T follicular helper cell (primary cell): ENCODE measurements around the gene PDZD2.
A peak's percentile ranks its signal among the peaks of the same experiment; 100 is the strongest.
"Not testable (repeated sequence)": the region's sequence is repeated elsewhere in the genome, so short reads cannot be mapped to it uniquely, and the experiment has no call there.

ENCODE experiments used
- DNase-seq: peaks from one replicate; pipeline ENCODE4 v3.0.0-alpha.2; 2020; ENCODE audit warnings: low read depth
- total RNA-seq, 2 experiments: gene quantifications; one replicate each; lab custom pipeline; 2026; lab: John Stamatoyannopoulos, UW

The PDZD2 gene
- 0.78 to 3.1 reads per million in 2 experiments for total RNA-seq

DNA sequence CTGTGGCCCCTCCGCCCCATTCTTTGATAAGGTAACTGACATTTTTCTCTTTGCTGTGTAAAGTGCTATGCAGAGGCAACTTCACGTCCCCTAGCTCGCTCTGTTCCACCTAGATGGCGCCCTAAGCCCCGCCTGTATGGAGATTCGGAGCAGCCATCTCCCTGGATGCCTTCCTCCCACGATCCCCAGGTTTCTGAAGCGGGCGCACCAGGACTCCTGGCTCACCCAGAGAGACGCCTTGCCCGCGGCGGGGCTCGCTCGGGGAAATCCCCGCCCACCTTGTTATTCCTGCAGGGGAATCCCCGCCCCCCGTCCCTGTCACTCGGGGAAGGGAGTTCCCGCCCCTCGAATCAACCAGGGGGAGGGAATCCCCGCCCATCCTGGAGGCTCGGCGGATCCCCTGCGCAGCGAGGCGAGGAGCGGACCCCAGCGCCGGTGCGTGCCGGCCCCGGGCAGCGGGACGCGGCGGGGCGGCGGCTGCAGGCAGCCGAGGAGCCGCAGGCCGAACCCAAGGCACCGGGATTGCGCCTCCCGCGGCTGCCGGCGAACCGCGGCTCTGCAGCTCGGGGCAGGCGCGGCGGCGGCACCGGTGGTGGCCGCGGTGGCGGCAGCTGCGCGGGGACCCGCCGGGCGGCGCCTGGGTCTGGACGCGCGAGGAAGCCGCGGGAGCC, at the start of gene PDZD2:
Gene PDZD2, plus strand, starts transcription at position 384 of the 671 bp plus-strand sequence.
- peak; percentile 56 for DNase-seq

DNA sequence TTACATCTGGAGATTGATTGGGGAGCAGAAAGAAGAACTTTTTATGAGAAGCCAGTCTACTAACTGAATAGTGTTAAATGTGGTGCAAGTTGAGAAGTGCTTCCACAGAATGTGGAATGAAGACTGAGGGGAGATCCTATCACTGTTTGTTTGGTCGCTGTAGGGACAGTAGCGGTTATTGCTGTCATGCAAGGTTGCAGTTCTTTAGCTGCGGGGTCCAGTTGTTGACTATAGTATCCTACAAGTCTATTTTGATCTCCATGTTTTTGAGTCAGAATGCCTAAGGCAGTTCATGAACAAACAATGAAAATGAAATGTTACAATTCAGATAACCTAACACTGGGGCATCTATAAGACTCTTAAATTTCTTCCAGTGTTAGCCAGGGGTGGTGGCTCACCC, 45.3 kb upstream of the PDZD2 start:
- DNase-seq: no peak

DNA sequence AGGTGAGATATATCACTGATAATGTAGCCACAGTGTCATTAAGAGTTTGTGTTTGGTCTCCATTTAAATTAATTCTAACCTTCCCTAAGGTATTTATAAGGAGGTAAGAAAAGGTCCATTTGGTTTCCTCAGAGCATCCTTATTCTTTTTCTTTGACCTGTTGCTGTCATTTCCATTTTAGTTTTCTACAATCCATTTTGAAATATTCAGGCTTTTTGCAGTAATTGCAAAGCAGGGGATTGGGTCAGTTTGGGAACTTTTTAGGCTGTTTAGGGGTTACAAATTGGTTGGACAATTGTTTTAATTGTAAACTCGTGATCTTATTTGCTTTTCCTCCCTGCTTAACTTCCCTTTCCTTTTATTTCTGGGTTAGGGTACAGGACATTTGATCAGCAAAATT, 42.6 kb upstream of the PDZD2 start:
- no peak for DNase-seq

DNA sequence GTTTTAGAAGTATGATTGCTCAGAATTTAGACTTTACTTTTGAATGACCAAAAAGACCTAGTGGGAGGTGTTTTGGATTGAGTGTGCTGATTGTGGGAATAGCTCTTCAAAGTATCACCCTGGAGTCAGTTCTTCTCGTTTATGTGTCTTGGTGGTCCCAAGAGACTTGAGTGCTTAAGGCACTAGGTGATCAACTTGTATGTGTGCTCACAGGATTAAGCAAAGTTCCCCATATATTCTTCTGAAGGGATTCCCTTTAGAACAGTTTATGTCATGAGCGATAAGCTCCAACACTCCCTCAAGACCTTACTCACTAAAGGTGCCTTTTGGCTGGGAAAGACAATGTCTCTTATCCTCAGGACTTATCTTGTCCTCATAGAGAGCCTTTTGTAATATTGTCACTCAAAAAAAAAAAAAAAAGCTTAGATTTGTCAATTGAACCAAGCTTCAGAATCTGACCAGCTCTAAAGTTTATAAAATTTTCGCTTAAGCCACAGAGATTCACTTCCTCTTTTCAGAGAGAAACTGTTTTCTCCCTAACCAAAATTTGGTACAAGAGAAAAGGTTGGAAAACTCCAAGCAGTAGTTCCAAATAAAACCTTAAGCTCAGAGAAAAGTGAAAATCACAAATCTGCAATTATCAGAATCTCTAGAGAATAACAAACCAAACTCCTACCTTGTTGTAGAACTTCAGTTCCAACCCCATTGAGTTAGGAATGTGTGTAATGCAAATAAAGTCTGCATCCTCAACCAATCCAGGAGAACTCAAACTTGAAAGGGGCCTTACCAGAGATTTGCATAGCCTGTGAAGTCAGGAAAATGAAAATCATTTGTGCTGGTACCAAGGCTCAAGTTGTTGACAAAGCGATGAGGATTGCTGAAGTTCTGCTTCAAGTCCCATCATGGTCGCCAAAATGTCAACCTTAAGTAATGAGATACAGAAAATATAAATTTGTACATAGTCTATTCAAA, 40.0 kb upstream of the PDZD2 start:
- no peak for DNase-seq

DNA sequence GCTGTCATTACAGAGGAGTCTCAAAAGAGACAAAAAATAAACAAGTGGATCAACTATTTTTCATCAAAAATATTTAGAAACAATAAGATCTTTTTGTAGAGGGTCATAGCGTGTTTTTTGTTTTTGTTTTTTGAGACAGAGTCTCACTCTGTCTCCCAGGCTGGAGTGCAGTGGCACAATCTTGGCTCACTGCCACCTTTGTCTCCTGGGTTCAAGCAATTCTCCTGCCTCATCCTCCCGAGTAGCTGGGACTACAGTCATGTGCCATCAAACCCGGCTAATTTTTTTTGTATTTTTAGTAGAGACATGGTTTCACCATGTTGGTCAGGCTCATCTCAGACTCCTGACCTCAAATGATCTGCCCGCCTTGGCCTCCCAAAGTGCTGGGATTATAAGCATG, 36.6 kb upstream of the PDZD2 start:
- not testable (repeated sequence) for DNase-seq

DNA sequence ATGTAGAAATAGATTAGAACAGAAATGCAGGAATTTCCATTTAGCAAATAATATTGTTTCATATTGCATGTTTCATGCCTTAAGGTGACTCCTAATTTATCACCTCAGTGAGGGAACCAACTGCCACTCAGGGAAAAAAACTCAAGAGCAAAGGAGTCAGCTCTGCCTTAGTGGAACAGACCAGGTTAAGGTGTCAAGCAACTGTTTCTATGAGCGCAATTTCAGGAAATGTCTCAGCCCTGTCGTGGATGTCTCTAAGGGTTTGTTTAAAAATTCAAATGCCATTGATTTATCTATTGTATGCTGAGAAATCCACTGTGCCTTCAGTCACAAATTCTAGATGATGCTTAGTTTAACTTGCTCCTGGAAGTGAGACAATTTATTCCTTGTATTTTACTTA, 34.7 kb upstream of the PDZD2 start:
- DNase-seq: no peak

DNA sequence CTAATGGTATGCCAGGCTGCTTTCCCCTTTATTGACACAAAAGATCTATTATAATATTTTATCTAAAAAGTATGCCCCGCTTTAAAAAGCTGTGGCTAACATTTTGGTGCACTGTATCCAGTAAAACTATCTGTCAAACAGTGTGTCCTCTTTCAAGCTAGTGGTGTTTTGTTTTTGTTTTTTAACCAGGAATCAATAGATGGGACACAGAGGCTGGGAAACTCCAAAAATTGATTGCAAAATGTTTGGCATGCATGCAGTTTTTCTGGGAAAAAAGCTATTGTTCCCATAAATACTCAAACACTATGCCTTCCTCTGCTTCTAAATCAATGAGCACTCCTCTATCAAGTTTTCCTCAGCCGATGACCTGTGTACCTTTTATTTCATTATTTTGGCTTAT, 34.3 kb upstream of the PDZD2 start:
- DNase-seq: no peak

DNA sequence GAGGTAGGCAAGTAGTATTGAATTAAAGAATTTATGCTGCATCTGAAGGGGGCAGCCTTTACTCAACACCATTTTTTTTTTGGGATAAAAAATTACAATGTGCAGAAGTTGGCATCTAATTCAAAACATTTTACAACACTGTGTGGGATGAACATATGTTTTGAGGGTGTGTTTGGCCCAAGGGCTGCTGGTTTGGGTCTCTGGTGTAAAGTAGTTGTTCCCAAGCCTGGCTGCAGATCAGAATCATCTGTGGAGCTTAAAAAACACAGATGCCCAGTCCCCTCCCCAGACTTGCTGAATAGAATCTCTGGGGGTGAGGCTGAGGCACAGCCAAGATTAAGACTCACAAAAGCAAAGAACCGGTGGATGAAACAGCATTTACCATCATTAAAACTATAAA, 33.0 kb upstream of the PDZD2 start:
- DNase-seq: no peak

DNA sequence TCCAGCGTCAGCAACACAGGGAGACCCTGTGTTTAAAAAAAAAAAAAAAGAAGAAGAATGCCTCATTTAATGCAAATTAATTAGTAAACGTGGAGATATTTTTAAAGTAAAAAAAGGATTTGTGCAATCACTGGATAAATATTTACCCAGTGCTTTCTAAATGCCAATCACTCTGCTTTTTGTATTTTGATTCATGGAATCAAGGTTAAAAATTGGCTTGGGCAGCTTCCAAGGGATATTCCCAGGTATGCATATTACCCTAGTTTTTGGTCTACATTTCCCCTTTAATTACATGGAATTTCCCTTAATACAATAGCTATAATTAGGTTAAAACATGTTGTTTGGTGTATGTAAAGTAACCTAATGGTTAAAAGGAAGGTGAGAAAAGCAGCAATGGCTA, 31.4 kb upstream of the PDZD2 start:
- DNase-seq: no peak

DNA sequence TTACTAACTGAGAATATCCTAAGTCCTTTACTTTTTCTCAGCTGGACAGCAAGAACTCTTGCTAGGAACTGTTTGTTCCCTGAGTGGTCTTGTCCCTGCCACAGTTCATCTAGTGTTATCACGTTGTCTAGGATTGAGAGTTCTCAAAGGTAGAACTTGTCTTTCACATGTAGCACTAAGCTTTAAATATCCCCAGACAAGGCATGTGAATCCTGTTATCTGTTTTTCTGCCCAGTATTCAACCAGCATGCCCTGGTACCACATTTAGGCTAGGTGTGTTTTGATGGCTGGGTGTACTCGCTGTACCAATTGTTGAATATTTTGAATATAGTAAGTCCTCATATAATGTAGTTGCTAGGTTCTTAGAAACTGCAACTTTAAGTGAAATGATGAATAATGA, 27.9 kb upstream of the PDZD2 start:
- DNase-seq: no peak

DNA sequence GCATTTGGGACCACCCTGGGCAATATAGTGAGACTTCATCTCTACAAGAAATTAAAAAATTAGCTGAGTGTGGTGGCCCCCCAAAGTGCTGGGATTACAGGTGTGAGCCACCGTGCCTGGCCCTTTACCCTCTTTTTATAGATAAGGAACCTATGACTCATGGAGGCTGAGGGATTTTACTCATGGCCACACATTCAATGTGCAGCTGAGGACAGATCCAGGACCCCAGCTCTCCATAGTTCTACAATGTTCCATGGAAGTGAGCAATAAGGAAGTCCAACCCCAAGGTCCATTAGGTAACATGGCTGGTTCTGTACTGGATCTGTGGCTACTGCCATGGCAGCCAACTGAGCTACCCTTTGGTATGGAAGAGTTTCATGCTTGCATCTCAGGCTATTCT, 25.3 kb upstream of the PDZD2 start:
- no peak for DNase-seq

DNA sequence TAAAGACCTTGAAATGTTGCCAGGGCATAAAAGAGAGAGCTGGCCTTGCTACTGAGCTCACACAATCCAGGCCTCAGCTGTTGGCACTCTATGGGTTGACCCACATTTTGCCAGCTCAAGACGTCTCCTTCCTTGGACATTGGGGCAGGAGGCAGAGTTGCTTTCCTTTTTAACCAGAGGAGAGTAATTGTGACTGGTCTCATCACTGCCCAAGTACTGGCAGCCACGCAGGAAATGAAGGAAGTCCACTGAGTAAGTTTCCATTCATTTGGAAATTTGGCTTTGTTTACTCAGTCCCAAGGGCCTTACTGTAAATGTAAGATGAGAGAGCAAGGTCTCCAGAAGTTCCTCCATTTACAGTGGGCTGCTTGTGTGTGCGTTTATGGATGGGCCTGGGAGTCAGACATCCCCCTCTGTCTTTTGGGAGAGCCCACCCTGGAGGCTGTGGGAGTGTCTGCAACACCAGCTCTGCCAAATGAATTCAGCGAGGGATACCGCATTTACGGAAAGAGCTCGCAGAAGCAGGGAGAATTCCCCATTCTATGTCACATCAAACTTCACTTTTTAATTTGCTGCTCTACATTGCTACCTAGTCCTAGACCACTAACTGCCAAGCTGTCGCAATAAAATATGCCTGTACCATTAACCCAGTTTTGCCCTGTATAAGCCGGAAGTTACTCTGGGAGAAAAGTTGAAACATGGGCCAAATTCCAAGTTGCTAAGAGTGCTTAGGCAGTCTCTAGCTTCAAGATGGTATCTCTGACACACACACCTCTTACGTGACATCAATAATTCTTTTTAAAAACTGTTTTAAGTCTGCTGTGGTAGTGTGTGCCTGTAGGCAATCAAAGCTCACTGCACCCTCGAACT, 24.5 kb upstream of the PDZD2 start:
- no peak for DNase-seq

DNA sequence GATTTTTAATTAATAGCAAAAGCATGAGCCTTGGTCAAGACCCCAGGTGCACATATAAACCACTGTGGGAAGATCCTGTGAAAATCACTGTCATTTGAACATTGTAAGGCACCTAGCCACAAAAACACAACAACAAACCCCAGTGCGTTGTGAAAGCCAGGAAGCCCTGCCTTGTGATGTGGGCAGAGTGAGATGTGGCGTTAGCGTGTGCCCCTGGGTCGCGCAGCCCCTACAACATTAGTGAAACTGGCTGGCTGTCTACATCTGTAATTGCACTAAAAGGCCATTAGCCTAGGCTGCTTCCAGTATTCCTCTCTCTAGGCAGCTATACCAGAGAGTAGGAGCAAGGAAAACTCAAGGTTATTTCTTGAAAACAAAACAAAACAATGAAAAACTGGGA, 21.1 kb upstream of the PDZD2 start:
- DNase-seq: no peak

DNA sequence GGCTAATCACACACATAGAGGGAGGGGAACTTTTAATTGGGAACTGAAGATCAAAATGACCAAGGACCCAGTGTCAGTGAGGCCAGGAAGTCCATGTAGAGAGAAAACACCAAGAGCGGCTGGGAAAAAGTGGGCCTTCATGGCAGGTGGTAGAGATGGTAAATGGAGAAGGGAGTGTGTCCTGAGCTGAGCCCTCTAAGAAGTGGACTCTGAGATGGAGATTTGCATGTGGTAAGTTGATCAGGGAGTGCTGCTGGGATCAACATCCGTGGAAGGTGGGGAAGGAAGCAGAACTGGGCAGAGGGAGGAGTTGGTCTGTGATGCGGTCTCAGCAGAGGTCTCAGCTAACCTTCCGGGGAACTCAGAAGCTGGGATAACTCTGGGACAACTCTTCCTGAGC, 18.9 kb upstream of the PDZD2 start:
- DNase-seq: no peak

DNA sequence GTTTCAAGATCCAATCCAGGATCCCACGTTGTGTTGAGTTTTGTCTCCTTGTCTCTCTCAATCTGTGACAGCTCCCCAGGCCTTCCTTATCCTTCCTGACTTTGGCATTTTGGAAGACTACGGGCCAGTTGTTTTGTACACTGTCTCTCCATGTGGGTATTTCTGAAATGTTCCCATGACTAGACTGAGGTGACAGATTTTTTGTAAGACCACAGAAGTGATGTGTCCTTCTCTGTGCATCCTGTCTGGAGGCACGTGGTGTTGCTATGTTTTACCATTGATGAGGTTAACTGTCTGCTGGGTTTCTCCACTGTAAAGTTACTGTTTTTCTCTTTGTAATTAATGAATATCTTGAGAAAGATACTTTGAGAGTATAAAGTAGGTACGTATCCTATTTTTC, 15.7 kb upstream of the PDZD2 start:
- DNase-seq: no peak

DNA sequence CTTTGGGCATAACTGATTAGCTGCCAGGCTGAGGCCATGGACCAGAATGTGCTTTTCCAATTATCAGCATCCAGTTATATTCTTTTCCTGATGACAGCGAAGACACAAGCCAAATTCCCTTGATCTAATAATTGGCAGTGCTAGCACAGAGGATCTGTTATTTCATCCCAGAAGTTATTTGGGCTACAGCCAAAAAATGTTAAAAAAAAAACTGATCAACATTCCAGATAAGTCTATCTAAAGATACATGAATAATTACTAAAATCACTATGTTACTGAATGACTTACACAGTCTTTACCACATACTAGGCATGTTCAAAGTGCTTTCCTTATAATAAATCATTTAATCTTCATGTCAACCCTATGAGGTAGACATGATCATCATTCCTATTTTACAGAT, 13.5 kb upstream of the PDZD2 start:
- no peak for DNase-seq

DNA sequence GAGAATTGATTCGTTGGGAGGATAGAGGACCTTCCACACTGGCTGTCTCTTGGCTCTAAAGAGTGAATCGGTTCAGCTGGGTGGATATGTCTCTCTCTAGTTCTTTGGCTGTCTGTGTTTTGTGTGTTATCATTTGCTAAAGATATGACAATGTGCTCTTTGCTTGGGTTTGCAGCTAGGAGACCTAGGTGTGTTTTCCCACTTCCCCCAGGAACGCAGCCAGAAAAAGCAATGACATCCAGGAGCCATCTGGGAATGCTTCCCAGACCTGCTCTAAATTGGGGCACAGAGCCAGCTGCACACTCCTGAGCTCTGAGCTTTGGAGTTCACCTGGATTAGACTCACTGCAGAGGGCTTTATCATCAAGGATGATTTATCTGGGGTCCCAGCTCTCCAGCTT, 12.8 kb upstream of the PDZD2 start:
- DNase-seq: no peak

DNA sequence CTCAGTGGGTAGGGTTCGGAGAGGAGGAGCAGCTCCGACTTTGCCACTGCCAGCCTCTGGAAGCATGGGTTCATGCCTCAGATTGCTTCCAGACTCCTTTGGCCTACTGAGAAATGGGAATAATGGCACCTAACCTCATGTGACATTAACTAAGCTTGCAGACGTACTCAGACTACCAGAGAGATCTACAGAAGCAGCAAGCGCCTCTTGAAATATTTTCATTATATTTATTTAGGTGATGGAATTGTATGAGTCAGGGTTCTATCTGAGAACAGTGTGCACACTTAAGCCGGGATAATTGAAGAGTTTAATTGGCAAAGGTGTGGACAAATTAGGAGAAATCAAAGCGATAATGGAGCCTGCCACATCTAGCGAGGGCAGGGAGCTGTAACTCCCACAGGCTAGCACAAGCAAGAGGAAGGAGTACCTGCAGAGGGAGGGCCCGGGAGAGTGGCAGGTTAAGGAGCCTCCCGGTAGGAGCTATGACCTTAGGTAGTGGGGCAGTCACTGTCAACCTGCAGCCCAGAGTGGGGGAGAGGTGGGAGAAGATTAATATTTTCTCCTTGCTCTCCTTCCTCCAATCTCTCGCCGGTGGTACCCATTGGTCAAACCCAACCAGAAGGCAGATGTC, 12.2 kb upstream of the PDZD2 start:
- DNase-seq: no peak

DNA sequence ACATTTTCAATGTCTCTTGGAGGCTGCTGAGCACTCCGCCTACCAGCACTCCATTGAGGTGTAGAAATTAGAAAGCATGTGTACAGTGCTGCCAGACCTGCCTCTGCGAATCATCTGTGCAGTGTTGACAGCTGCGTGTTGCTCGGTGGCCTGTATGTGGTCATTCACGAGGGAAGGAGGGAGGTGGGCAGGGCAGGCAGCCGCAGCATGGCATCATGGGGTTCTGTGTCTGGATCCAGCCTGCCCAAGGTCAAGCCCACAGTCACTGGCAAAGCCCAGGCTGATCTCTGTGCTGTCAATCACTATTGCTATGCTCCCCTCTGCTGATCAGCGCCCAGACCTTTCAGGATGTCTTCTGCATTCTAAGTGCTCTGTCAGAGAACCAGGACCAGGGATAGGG, 8.0 kb upstream of the PDZD2 start:
- no peak for DNase-seq

DNA sequence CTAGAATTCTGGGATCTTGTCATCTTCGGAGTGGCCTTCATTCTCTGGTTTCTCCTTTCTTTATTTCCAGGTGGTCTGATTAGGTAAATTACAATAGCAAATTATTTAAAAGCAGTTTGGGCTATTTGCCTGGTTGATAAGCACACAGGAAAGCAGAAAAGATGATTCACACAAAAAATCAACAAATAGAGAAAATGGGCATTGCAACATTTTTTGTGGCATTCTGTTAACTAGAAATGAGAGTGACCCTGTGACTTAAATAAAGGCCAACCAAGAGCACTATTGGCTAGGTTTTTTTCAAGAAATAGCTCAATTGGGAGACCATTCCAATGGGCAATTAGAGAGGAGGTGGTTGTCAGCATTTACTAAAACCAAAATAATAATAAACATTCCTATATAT, 6.5 kb upstream of the PDZD2 start:
- no peak for DNase-seq

DNA sequence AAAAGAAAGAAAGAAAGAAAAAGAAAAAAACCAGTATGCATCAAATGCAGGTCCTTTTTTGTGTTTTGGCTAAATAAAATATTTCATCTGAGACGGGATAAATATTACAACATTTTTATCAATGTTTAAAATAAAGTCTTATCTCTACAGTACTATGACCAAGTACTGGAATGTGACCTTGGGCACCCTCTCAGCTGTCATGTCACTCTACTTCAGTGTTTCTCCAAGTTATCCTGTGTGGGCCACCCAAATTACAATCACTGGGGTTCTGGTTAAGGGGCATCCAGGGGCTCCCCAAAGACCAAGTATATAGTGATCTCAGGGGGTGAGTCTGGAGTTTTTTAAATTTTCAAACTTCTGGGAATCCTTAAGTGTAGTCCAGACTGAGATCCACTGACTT, 3.5 kb upstream of the PDZD2 start:
- no peak for DNase-seq

DNA sequence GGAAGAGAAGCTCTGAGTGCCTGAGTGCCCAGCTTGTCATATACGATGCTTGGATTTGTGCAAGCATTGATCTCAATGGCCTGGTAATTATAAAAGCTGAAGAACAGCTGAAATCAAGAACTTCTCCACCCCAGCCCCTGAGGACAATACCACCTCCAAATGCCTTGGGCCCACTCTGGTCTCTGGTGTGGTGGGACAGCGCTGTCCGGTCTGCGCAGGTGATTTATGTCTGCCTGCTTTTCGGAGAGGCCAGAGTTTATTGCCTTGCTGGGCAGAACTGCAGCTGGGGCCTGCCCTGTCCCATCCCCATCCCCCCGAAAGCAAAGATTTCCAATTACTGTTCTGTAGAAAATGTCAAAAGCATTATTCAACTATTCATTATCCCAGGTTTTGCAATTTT, 1.1 kb upstream of the PDZD2 start:
- no peak for DNase-seq
